DLD1 (cell line): Measurements from ENCODE around the gene RNF144A.

Experiments
- in situ Hi-C: cut with HindIII; loops from 2 replicates; pipeline ENCODE4 v1.10.0; 2017; ENCODE audit warnings: low sequenced_read_pairs

RNF144A gene

GRCh38 chr2:6906165-6906741 is 11.0 kb upstream of the RNF144A start:
- in situ Hi-C loops, result no loop called here

- in situ Hi-C loops, result no loop called here
These were observed 8.9 kb upstream of the RNF144A start for GRCh38 chr2:6908291-6908690.

GRCh38 chr2:6909431-6910385 is 7.5 kb upstream of the RNF144A start:
- in situ Hi-C loops, result no loop called here

GRCh38 chr2:6911721-6912120 is 5.5 kb upstream of the RNF144A start:
- in situ Hi-C loops, result no loop called here

GRCh38 chr2:6913415-6914157 is 3.6 kb upstream of the RNF144A start:
- in situ Hi-C loops, result no loop called here

GRCh38 chr2:6914828-6915227 is 2.4 kb upstream of the RNF144A start:
- in situ Hi-C loops, result no loop called here

- in situ Hi-C loops, result no loop called here
These were observed 1.8 kb upstream of the RNF144A start for GRCh38 chr2:6915399-6915798.

- in situ Hi-C loops, result no loop called here
These were observed 988 bp upstream of the RNF144A start for GRCh38 chr2:6916224-6916623.

GRCh38 chr2:6916736-6917070 is 509 bp upstream of the RNF144A start:
- in situ Hi-C loops, result no loop called here

- in situ Hi-C loops, result no loop called here
These were observed 679 bp downstream of the RNF144A start for GRCh38 chr2:6917761-6918421.

GRCh38 chr2:6919901-6920742 is 2.9 kb downstream of the RNF144A start:
- in situ Hi-C loops, result no loop called here

GRCh38 chr2:6920743-6921064 is 3.5 kb downstream of the RNF144A start:
- in situ Hi-C loops, result no loop called here

- in situ Hi-C loops, result no loop called here
These were observed 4.2 kb downstream of the RNF144A start for GRCh38 chr2:6921321-6921922.

GRCh38 chr2:6922201-6922656 is 5.0 kb downstream of the RNF144A start:
- in situ Hi-C loops, result no loop called here

GRCh38 chr2:6923319-6923718 is 6.1 kb downstream of the RNF144A start:
- in situ Hi-C loops, result no loop called here

GRCh38 chr2:6924101-6924923 is 7.1 kb downstream of the RNF144A start:
- in situ Hi-C loops, result no loop called here

GRCh38 chr2:6924924-6925409 is 7.8 kb downstream of the RNF144A start:
- in situ Hi-C loops, result no loop called here

GRCh38 chr2:6926071-6926732 is 9.0 kb downstream of the RNF144A start:
- in situ Hi-C loops, result no loop called here
